B cell (primary cell): ENCODE data around the gene RTN4RL2. TPM values are rescaled to one million over a fixed set of nuclear protein-coding genes. Genes with fewer than 3 reads are reported as not detected.

Experiments used
- ATAC-seq: fragments of 200-7000 bp; cut with Tn5 transposase; one replicate; pipeline ENCODE4 v1.10.0; 2021; ENCODE audit warnings: low read depth, mild to moderate bottlenecking, moderate number of reproducible peaks, moderate library complexity
- CTCF ChIA-PET: fragments of 350-600 bp; sonication (Branson Sonifier 250); formaldehyde crosslinking; loops from one replicate; lab custom pipeline; 2021; ENCODE audit warnings: antibody characterized with exemption, inconsistent platforms; lab: Charles Lee
- POLR2A ChIA-PET: fragments of 350-600 bp; sonication (Branson Sonifier 250); formaldehyde crosslinking; loops from one replicate; lab custom pipeline; 2021; ENCODE audit warnings: antibody characterized with exemption; lab: Charles Lee
- DNase-seq: peaks from one replicate; pipeline ENCODE4 v3.0.0; 2013
- H2AFZ ChIP-seq: 2 replicates; pipeline ENCODE4 v1.6.1; 2012; ENCODE audit warnings: mild to moderate bottlenecking, low read depth, low read length; ENCODE audit not compliant: insufficient read depth, poor library complexity, severe bottlenecking
- H3K27ac ChIP-seq, 2 donors: 1 replicate in 1 of 2; 2 replicates in 1 of 2; pipeline ENCODE4 v1.5.1; 2012 to 2013; ENCODE audit warnings: low read length in 2 of 2, mild to moderate bottlenecking in 2 of 2, moderate library complexity in 1 of 2
- H3K27me3 ChIP-seq, 4 experiments: fragments of 200-600 bp in 1 of 4; sonication (generic) in 1 of 4; replicated peaks in 1 of 4; 1 replicate in 2 of 4; 2 replicates in 2 of 4; pipeline versions ENCODE4 v1.6.1 to v1.7.0; 2013 to 2016; ENCODE audit warnings: low read length in 3 of 4, mild to moderate bottlenecking in 2 of 4, mixed read lengths in 1 of 4, moderate library complexity in 1 of 4; ENCODE audit not compliant: insufficient read depth in 4 of 4, control insufficient read depth in 3 of 4; ENCODE audit errors: control extremely low read depth in 1 of 4
- H3K36me3 ChIP-seq, 2 experiments: replicated peaks in 1 of 2; 1 replicate in 1 of 2; 2 replicates in 1 of 2; pipeline versions ENCODE4 v1.6.1 to v1.7.1; 2013; ENCODE audit warnings: low read length in 1 of 2; ENCODE audit not compliant: insufficient read depth in 2 of 2, control insufficient read depth in 1 of 2; ENCODE audit errors: control extremely low read depth in 1 of 2, extremely low read depth in 1 of 2
- H3K4me1 ChIP-seq, 2 donors: fragments of 200-600 bp in 1 of 2; sonication (generic) in 1 of 2; 1 replicate in 1 of 2; 2 replicates in 1 of 2; pipeline versions ENCODE4 v1.5.1 to v1.6.1; 2013 to 2017; ENCODE audit warnings: low read length in 2 of 2; ENCODE audit not compliant: control insufficient read depth in 2 of 2, insufficient read depth in 2 of 2
- H3K4me2 ChIP-seq: replicated peaks from 2 replicates; pipeline ENCODE3; 2012; ENCODE audit warnings: mild to moderate bottlenecking, low read depth, low read length; ENCODE audit not compliant: poor library complexity, severe bottlenecking
- H3K4me3 ChIP-seq, 5 experiments: fragments of 200-600 bp in 1 of 5; sonication (generic) in 1 of 5; 1 replicate in 3 of 5; 2 replicates in 2 of 5; pipeline versions ENCODE4 v1.5.1 to v1.7.0; 2011 to 2016; ENCODE audit warnings: low read length in 4 of 5, mild to moderate bottlenecking in 4 of 5, low read depth in 2 of 5, control low read depth in 1 of 5, moderate library complexity in 1 of 5; ENCODE audit not compliant: insufficient read depth in 1 of 5; ENCODE audit errors: control extremely low read depth in 1 of 5, extremely low read depth in 1 of 5
- H3K79me2 ChIP-seq: fragments of 200-600 bp; sonication (generic); one replicate; pipeline ENCODE4 v1.6.0; 2016; ENCODE audit warnings: low read length; ENCODE audit not compliant: control insufficient read depth, insufficient read depth
- H3K9ac ChIP-seq: fragments of 200-600 bp; sonication (generic); 2 replicates; pipeline ENCODE4 v1.6.1; 2017; ENCODE audit warnings: mild to moderate bottlenecking, low read length, moderate library complexity
- H3K9me3 ChIP-seq, 3 donors: one replicate each; pipeline versions ENCODE4 v1.6.1 to v1.7.1; 2013; ENCODE audit warnings: low read length in 2 of 3; ENCODE audit not compliant: control insufficient read depth in 2 of 3, insufficient read depth in 1 of 3; ENCODE audit errors: control extremely low read depth in 1 of 3
- H4K20me1 ChIP-seq: 2 replicates; pipeline ENCODE4 v1.6.0; 2012; ENCODE audit warnings: mild to moderate bottlenecking, low read length; ENCODE audit not compliant: insufficient read depth, control insufficient read depth, poor library complexity, severe bottlenecking
- H3K27ac Mint-ChIP-seq: one replicate; pipeline ENCODE4 v1.8.0; 2021; ENCODE audit warnings: mixed read lengths
- H3K27me3 Mint-ChIP-seq: one replicate; pipeline ENCODE4 v1.8.0; 2021; ENCODE audit warnings: mixed read lengths
- H3K4me1 Mint-ChIP-seq: one replicate; pipeline ENCODE4 v1.8.0; 2021; ENCODE audit warnings: mixed read lengths
- H3K4me3 Mint-ChIP-seq: one replicate; pipeline ENCODE4 v1.8.0; 2021; ENCODE audit warnings: mixed read lengths
- H3K9me3 Mint-ChIP-seq: one replicate; pipeline ENCODE4 v1.8.0; 2022; ENCODE audit warnings: mixed read lengths; ENCODE audit not compliant: insufficient read depth
- CTCF ChIP-seq: fragments of 200-600 bp; IDR thresholded peaks from one replicate; pipeline ENCODE4 v1.8.0; 2022; ENCODE audit warnings: antibody characterized with exemption, mild to moderate bottlenecking
- EZH2 ChIP-seq: IDR thresholded peaks from 2 replicates; pipeline ENCODE4 v1.6.1; 2012; ENCODE audit warnings: borderline replicate concordance, low read depth, mild to moderate bottlenecking, moderate library complexity, low read length; ENCODE audit not compliant: insufficient read depth, poor library complexity, severe bottlenecking
- WGBS: methylation state at CpG from one replicate; pipeline ENCODE4 v1.1.5; 2013; ENCODE audit warnings: missing lambda C conversion rate; ENCODE audit not compliant: insufficient coverage; 5-methylcytosine and 5-hydroxymethylcytosine counted together
- intact Hi-C: fragments of 100-400 bp; cut with micrococcal nuclease; formaldehyde crosslinking; loops from one replicate; pipeline ENCODE4 v1.10.0; 2022
- polyA plus RNA-seq: library from polyadenylated mRNA; depleted of rRNA; stranded (reverse); fragments of >200 nt; gene quantifications from 2 replicates; pipeline ENCODE4 v1.2.3, GENCODE V29; 2012
- total RNA-seq, 2 donors: library from RNA; stranded (reverse); fragments of 120-200 nt in 1 of 2; gene quantifications; 1 replicate in 1 of 2; 2 replicates in 1 of 2; pipeline versions ENCODE4 v1.2.3 to v1.2.4, GENCODE V29; 2013 to 2022

Gene RTN4RL2
- total and polyA plus RNA-seq, 2 donors (not counting 1 experiment from before 2014, with no cell fraction given), result 0.12 to 0.13 TPM

GRCh38 chr11:57481315-57481714 lies 21.0 kb downstream of the RTN4RL2 start:
- WGBS, result no CpG with 5 or more reads among the region's 2 CpGs
- no peaks in the 10 kb centered on the region for H3K79me2 ChIP-seq
- no peaks in the 10 kb centered on the region for H3K9me3 Mint-ChIP-seq
- H3K9ac ChIP-seq, result no peak overlapping the region
- peaks cover 52% of the 10 kb centered on the region for H3K4me1 Mint-ChIP-seq
- peaks cover 39 to 47% of the 10 kb centered on the region in 2 donors for H3K4me1 ChIP-seq
- H3K4me3 ChIP-seq, result no peak overlapping the region
- no peak overlapping the region for H2AFZ ChIP-seq
- no peak for ATAC-seq
- no peak for TF ChIP-seq EZH2
- TF ChIP-seq CTCF, result no peak
- intact Hi-C loops, result loop anchor here (5.0 kb wide), 1 partner anchor 36 kb away; the partner anchor contains the start of gene SLC43A1
- no peak overlapping the region for H3K4me2 ChIP-seq
- no peaks in the 10 kb centered on the region for H3K36me3 ChIP-seq
- POLR2A ChIA-PET, result no interaction called here
- H3K4me3 Mint-ChIP-seq, result peak overlapping the region; percentile 70
- H4K20me1 ChIP-seq, result no peaks in the 10 kb centered on the region
- no peak for DNase-seq
- H3K27me3 ChIP-seq, result peaks cover 0 to 22% (median 7%) of the 10 kb centered on the region in 4 experiments
- H3K27ac Mint-ChIP-seq, result no peak overlapping the region
- peaks cover 5% of the 10 kb centered on the region for H3K27me3 Mint-ChIP-seq
- H3K27ac ChIP-seq, result no peak overlapping the region
- peaks cover 0 to 4% (median 0%) of the 10 kb centered on the region in 3 donors for H3K9me3 ChIP-seq
- CTCF ChIA-PET, result interaction anchor here (1.0 to 12.5 kb wide), 7 partner anchors 8 to 176 kb away, joined by 3 to 148 read pairs (median 24); partner anchors contain the start of gene RTN4RL2
